ENCODE results near the gene RALB. TPM values are rescaled to one million over a fixed set of nuclear protein-coding genes. Genes with fewer than 3 reads are reported as not detected.

The RALB gene
- total RNA-seq, 1 experiment from 2014 or later = 24.6 TPM

- Mint-ChIP-seq H3K36me3 (ENCODE audit: insufficient read depth in 1 of 3, low read depth in 3 of 3) (no peaks in the 10 kb centered on the region; a peak in 1 of 7 replicates), H3K4me3 (no peak overlapping the region)
- no peak overlapping the region for H2BK20ac ChIP-seq (ENCODE audit: low read depth, low read length, poor library complexity, severe bottlenecking)
Measured at GRCh38 chr2:120317916-120318315, 65.3 kb downstream of the RALB start.

More at GRCh38 chr2:120317916-120318315, 65.3 kb downstream of the RALB start:
- Histone ChIP-seq H3K23ac (ENCODE audit: insufficient read length, low read depth, low read length) (no peak overlapping the region), H2BK15ac (ENCODE audit: low read depth, low read length) (no peak overlapping the region), H3K79me2 (ENCODE audit: insufficient read depth, low read length) (no peaks in the 10 kb centered on the region), H3K4me2 (ENCODE audit: insufficient read depth, insufficient read length, low read length) (no peak overlapping the region), H2BK12ac (ENCODE audit: insufficient read length, low read depth, low read length) (no peak overlapping the region), H2BK120ac (ENCODE audit: low read depth, low read length, poor library complexity, severe bottlenecking) (no peak overlapping the region), H3T11ph (ENCODE audit: low read length) (no peak overlapping the region), H3K27ac (ENCODE audit: insufficient read length, low read depth, low read length) (no peak overlapping the region), H4K5ac (ENCODE audit: insufficient read length, low read depth, low read length) (no peak overlapping the region), H3K4ac (ENCODE audit: low read depth, low read length) (no peak overlapping the region), H3K56ac (ENCODE audit: insufficient read length, low read depth, low read length) (no peak overlapping the region), H2BK5ac (ENCODE audit: insufficient read length, low read length) (no peak overlapping the region), H3K79me1 (ENCODE audit: insufficient read depth, low read depth, low read length, poor library complexity, severe bottlenecking) (no peaks in the 10 kb centered on the region), H4K91ac (ENCODE audit: insufficient read length, low read depth, low read length) (no peak overlapping the region), H3K27me3 (ENCODE audit: insufficient read depth, low read length) (peaks cover 6% of the 10 kb centered on the region; the same call in 1 of the 2 replicates), H3K9ac (ENCODE audit: extremely low read depth, insufficient read length, low read length) (no peak overlapping the region), H3K4me1 (ENCODE audit: insufficient read depth, low read length) (no peaks in the 10 kb centered on the region), H3K18ac (ENCODE audit: insufficient read length, low read depth, low read length) (no peak overlapping the region), H2AK5ac (ENCODE audit: insufficient read length, low read length) (no peak overlapping the region), H3K23me2 (ENCODE audit: insufficient read length, low read depth, low read length, poor library complexity, severe bottlenecking) (peaks cover 2% of the 10 kb centered on the region), H3K9me3 (ENCODE audit: control insufficient read depth, low read depth, low read length) (no peaks in the 10 kb centered on the region), H3K14ac (ENCODE audit: insufficient read depth, low read length) (no peak overlapping the region), H4K20me1 (ENCODE audit: control insufficient read depth, insufficient read depth, insufficient read length) (peaks cover 2% of the 10 kb centered on the region), H4K8ac (replicated peaks; ENCODE audit: insufficient read length, low read depth, low read length) (no peak overlapping the region), H2AFZ (ENCODE audit: low read length) (no peak overlapping the region)
- Mint-ChIP-seq H3K27ac (no peak overlapping the region; a peak in 1 of 7 replicates), H3K4me1 (peaks cover 10 to 26% of the 10 kb centered on the region in 2 experiments), H3K27me3 (ENCODE audit: low read depth) (peaks cover 73% of the 10 kb centered on the region), H3K9me3 (no peaks in the 10 kb centered on the region; a peak in 1 of 5 replicates)
- no peak for DNase-seq
- WGBS (ENCODE audit: extremely low coverage, insufficient read length, low lambda C conversion rate) = no CpG with 5 or more reads among the region's 8 CpGs
- TF ChIP-seq, protein P1, sequence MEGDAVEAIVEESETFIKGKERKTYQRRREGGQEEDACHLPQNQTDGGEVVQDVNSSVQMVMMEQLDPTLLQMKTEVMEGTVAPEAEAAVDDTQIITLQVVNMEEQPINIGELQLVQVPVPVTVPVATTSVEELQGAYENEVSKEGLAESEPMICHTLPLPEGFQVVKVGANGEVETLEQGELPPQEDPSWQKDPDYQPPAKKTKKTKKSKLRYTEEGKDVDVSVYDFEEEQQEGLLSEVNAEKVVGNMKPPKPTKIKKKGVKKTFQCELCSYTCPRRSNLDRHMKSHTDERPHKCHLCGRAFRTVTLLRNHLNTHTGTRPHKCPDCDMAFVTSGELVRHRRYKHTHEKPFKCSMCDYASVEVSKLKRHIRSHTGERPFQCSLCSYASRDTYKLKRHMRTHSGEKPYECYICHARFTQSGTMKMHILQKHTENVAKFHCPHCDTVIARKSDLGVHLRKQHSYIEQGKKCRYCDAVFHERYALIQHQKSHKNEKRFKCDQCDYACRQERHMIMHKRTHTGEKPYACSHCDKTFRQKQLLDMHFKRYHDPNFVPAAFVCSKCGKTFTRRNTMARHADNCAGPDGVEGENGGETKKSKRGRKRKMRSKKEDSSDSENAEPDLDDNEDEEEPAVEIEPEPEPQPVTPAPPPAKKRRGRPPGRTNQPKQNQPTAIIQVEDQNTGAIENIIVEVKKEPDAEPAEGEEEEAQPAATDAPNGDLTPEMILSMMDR (conservative IDR thresholded peaks at IDR 0.05) = no peak

All from H9 (cell line).